ENCODE measurements around the gene ZC3H8.

ZC3H8 gene

DNA sequence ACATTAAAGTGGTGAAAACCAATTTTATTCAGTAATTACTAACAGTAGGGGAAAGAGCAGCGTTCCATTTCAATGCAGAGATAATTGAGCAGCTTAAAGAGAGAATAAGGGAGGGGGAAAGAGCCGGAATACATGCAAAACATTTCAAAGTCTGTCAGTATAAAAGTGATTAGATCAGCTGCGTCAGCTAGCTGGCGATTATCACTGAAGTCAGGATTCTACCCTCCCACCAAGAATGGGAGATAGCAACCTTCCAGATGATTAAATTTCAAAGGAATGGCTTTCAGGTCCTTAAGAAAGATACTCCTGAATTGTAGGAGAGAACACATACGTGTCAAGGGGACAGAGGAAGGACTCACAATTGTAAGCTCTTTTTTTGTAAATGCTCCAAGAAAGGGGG, 17.8 kb upstream of the ZC3H8 start:
- no peak for DNase-seq (ENCODE audit: extremely low read depth, insufficient read length)
- no peaks in the 10 kb centered on the region for H3K36me3 ChIP-seq (ENCODE audit: control insufficient read depth, insufficient read depth, low read length)
- no peak overlapping the region for H3K4me3 ChIP-seq (replicated peaks; ENCODE audit: low read depth, low read length)
- H3K27me3 ChIP-seq (replicated peaks; ENCODE audit: control insufficient read depth, insufficient read depth, low read length), result no peaks in the 10 kb centered on the region
- TF ChIP-seq CTCF (IDR thresholded peaks at IDR 0.05; ENCODE audit: insufficient read depth, low read length, poor library complexity, severe bottlenecking), result no peak

DNA sequence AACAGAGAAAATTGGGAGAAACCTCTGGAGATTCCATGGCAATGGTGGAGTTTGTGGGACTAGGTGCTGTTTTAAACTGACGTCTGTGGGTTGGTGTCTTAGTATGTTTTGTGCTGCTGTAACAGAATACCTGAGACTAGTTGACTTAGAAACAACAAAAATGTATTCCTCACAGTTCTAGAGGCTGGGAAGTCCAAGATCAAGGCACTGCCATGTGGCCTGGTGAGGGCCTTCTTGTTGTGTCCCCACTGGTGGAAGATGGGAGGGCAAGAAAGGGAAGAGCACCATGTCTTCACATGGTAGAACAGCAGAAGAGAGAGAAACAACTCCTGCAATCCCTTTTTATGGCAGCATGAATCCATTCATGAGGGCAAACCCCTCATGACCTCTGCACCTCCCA, 13.7 kb upstream of the ZC3H8 start:
- Histone ChIP-seq H3K4me3 (replicated peaks; ENCODE audit: low read depth, low read length) (no peak overlapping the region), H3K27me3 (replicated peaks; ENCODE audit: control insufficient read depth, insufficient read depth, low read length) (no peaks in the 10 kb centered on the region), H3K36me3 (ENCODE audit: control insufficient read depth, insufficient read depth, low read length) (no peaks in the 10 kb centered on the region)
- DNase-seq (ENCODE audit: extremely low read depth, insufficient read length), result no peak
- TF ChIP-seq CTCF (IDR thresholded peaks at IDR 0.05; ENCODE audit: insufficient read depth, low read length, poor library complexity, severe bottlenecking), result no peak

GRCh38 chr2:112262876-112263275, 8.0 kb upstream of the ZC3H8 start:
- Histone ChIP-seq H3K36me3 (ENCODE audit: control insufficient read depth, insufficient read depth, low read length) (no peaks in the 10 kb centered on the region), H3K27me3 (replicated peaks; ENCODE audit: control insufficient read depth, insufficient read depth, low read length) (no peaks in the 10 kb centered on the region), H3K4me3 (replicated peaks; ENCODE audit: low read depth, low read length) (no peak overlapping the region)
- DNase-seq (ENCODE audit: extremely low read depth, insufficient read length), result no peak
- no peak for TF ChIP-seq CTCF (IDR thresholded peaks at IDR 0.05; ENCODE audit: insufficient read depth, low read length, poor library complexity, severe bottlenecking)

DNA sequence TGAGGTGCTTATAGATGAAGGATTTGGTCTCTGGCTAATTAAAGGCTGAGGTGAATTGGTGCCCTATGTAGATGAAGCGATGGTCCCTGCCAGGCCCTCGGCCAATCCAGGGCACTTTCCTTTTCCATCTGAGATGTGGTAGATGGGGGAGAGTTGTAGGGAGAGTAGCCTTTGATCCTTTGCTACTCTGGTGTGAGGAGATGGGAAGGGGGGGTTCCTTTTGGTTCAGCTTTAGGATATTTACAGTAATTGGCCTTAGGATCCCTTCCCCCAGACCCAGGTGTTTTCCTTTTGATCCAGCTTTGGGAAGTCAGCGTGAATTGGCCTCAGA, 5.4 kb upstream of the ZC3H8 start:
- no peak overlapping the region for H3K4me3 ChIP-seq (replicated peaks; ENCODE audit: low read depth, low read length)
- H3K27me3 ChIP-seq (replicated peaks; ENCODE audit: control insufficient read depth, insufficient read depth, low read length), result no peaks in the 10 kb centered on the region
- H3K36me3 ChIP-seq (ENCODE audit: control insufficient read depth, insufficient read depth, low read length), result no peaks in the 10 kb centered on the region
- no peak for DNase-seq (ENCODE audit: extremely low read depth, insufficient read length)
- no peak for TF ChIP-seq CTCF (IDR thresholded peaks at IDR 0.05; ENCODE audit: insufficient read depth, low read length, poor library complexity, severe bottlenecking)

GRCh38 chr2:112259509-112260294, 4.9 kb upstream of the ZC3H8 start:
- peak; percentile 35 for DNase-seq (ENCODE audit: extremely low read depth, insufficient read length)
- H3K4me3 ChIP-seq (replicated peaks; ENCODE audit: low read depth, low read length), result no peak overlapping the region
- no peaks in the 10 kb centered on the region for H3K27me3 ChIP-seq (replicated peaks; ENCODE audit: control insufficient read depth, insufficient read depth, low read length)
- TF ChIP-seq CTCF (IDR thresholded peaks at IDR 0.05; ENCODE audit: insufficient read depth, low read length, poor library complexity, severe bottlenecking), result peak; percentile 96
- H3K36me3 ChIP-seq (ENCODE audit: control insufficient read depth, insufficient read depth, low read length), result no peaks in the 10 kb centered on the region

GRCh38 chr2:112257575-112257974, 2.7 kb upstream of the ZC3H8 start:
- H3K4me3 ChIP-seq (replicated peaks; ENCODE audit: low read depth, low read length), result no peak overlapping the region
- no peak for DNase-seq (ENCODE audit: extremely low read depth, insufficient read length)
- no peak for TF ChIP-seq CTCF (IDR thresholded peaks at IDR 0.05; ENCODE audit: insufficient read depth, low read length, poor library complexity, severe bottlenecking)

More at GRCh38 chr2:112257575-112257974, 2.7 kb upstream of the ZC3H8 start:
- H3K27me3 ChIP-seq (replicated peaks; ENCODE audit: control insufficient read depth, insufficient read depth, low read length), result no peaks in the 10 kb centered on the region
- no peaks in the 10 kb centered on the region for H3K36me3 ChIP-seq (ENCODE audit: control insufficient read depth, insufficient read depth, low read length)

Data from GM06990 (cell line).